Stimulated activated CD8-positive, alpha-beta memory T cell treated with anti-CD3 and anti-CD28 coated beads, Interleukin-12 subunit alpha, Interleukin-12 subunit beta, amount 100 ng/mL, for 1 hour (primary cell): ENCODE measurements around the gene MSLN.
A peak's percentile ranks its signal among the peaks of the same experiment; 100 is the strongest.
"Not testable (repeated sequence)": the region's sequence is repeated elsewhere in the genome, so short reads cannot be mapped to it uniquely, and the experiment has no call there.

Source experiments
- DNase-seq: peaks from one replicate; pipeline ENCODE4 v3.0.0-alpha.2; 2020; ENCODE audit warnings: low read depth

Gene MSLN

DNA sequence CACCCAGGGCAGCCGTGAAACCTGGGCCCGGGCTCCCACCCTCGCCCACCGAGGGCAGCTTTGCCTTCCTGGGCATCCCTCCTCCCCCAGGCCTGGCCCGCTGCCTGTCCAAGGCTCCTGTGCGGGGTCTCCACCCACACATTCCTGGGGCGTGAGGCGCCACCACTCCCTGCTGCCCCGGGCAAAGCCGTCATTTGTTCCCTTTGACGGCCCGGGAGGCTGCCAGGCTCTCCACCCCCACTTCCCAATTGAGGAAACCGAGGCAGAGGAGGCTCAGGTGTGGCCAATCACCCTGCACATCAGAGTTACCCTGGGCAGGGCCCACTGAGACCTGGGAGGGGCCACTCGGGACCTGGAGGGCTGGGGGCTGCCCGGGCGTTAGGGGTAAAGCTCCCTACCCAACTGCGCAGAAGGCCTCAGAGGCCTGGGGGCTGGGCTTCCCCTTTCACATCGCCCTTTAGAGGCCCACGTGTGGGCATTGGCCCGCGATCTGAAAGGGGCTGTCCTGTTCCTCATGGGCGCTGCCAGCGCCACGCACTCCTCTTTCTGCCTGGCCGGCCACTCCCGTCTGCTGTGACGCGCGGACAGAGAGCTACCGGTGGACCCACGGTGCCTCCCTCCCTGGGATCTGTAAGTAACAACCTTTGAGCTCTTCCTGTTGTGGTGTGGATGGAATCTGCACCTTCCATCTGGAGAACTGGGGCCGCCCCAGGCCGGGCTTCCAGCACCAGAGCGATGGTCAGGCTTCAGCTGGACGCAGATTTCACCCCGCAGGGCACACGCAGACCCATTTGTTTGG is at the start of gene MSLN:
TSS of gene MSLN (plus strand) at position 190 of the 799 bp plus-strand sequence. CDS start 1,947 bp downstream, outside the sequence.
- no peak for DNase-seq

DNA sequence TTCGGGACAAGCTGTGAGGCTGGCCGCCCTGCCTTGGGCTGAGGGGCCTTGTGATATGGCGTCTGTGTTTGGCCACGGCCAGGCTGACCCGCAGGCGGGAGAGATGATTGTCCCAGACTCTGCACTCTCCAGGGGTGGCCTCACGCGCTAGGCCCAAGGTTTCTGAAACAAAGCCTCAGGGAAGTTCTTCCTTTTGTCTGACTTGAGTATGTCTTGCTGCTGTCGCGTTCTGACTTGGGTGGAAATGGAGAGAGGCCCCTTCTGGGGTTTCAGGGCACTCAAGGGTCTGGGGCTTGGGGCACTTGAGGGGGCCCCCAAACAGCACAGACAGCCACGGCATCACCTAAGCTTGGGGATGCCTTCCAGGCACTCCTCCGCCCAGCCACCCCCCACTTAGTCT is 49.5 kb upstream of the MSLN start:
- DNase-seq: no peak

DNA sequence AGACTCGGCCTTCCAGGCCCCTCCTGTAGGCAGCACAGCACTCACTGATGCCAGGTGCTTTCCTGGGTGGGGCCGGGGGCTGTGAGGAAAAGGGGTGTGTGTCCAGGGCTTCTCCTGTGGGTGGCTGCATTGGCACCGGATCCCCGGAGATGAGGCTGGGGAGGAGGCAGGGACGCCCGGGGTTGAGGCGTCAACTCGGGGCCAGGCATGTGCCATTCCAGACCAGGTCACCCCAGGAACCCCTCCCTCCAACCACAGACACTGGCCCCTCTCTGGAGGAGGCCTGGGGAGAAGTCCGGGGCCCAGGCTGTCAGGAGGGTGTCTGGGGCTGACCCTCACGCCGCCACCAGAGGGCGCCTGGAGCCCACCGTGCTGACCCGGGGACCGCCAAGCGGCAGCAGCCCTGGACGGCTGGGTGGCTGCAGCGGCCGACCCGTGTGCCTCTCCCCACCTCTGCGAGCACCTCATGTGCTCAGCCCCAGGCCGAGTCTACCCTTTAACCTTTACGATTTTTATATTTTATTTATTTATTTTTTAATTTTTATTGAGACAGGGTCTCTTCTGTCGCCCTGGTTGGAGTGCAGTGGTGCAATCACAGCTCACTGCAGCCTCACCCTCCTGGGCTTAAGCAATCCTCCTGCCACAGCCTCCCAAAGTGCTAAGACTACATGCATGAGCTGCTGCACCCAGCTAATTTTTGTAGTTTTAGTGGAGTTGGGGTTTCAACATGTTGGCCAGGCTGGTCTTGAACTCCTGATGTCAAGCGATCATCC is 48.8 kb upstream of the MSLN start:
- peak; percentile 64 for DNase-seq

DNA sequence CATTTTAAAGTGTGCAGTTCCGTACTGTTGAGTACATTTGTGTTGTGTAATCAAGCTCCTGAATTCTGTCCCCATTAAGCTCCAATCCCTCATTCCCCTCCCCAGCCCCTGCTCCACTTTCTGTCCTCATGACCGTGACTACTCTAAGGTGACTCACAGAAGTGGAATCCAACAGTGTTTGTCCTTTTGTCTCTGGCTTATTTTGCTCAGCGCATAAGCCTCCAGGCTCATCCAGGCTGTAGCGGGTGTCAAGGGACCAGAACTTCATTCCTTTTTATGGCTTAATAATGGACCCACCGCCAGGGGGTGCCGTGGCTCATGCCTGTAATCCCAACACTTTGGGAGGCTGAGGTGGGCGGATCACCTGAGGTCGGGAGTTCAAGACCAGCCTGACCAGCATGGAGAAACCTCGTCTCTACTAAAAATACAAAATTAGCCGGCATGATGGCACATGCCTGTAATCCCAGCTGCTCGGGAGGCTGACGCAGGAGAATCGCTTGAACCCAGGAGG is 47.7 kb upstream of the MSLN start:
- not testable (repeated sequence) for DNase-seq

DNA sequence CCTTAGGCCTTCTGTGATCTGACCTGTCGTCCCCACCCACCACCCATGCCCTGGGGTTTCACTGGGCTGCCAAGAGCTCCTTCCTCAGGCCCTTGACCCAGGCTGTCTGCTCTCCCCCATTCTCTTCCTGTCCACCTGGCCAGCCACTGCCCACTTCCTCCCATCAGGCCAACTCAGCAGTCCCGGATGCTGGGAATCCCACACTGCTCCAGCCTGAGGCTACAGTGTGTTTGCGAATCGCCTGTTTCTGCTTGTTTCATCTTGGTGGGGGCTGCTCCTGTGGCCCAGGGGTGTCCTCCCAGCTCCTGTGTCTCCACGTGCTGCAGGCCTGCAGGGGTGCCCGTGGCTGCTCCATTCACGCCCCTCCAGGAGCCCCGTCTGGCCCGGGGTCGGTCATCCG is 46.5 kb upstream of the MSLN start:
- DNase-seq: no peak

DNA sequence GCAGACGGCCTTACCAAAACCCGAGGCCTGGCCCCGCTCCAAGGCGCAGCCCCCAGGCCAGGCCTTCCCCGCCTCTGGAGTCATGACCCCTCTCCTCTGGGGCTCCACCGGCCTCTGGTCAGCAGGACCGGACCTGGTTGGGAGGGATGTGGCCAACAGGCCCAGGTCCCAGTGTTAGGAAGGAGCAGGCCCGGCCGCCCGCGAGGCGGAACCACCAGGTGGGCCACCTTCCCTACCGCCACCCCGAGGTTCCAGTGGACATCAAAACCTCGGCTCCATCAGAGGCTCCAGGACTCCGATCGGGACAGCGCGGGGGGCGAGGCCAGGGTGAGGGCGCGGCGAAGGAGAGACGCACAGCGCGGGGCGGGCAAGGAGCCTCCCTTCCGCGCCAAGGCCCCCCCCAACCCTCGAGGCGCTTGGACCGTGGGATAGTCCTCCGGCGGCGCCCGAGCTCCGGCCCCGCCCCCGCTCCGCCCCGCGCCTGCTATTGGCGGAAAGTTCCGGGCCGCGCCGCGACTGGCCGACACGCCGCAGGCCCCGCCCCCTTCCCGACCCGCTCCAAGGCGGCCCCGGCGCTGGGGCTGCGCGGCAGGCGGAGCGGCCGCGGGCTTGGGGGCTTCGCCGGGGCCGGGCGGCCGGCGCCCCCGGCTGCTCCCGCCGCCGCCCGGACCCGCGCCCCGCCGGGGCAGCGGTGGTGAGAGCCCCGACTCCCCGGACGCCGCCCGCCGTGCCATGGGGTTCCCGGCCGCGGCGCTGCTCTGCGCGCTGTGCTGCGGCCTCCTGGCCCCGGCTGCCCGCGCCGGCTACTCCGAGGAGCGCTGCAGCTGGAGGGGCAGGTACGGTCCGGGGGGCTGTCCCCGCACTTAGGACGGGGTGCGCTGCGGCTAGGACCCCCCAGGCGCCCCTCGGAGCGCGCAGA is 45.7 kb upstream of the MSLN start, which contains the start of gene METRN:
TSS of gene METRN (plus strand) at position 561 of the 919 bp plus-strand sequence. CDS start at position 733, 172 bp downstream.
- DNase-seq: peak; percentile 80

DNA sequence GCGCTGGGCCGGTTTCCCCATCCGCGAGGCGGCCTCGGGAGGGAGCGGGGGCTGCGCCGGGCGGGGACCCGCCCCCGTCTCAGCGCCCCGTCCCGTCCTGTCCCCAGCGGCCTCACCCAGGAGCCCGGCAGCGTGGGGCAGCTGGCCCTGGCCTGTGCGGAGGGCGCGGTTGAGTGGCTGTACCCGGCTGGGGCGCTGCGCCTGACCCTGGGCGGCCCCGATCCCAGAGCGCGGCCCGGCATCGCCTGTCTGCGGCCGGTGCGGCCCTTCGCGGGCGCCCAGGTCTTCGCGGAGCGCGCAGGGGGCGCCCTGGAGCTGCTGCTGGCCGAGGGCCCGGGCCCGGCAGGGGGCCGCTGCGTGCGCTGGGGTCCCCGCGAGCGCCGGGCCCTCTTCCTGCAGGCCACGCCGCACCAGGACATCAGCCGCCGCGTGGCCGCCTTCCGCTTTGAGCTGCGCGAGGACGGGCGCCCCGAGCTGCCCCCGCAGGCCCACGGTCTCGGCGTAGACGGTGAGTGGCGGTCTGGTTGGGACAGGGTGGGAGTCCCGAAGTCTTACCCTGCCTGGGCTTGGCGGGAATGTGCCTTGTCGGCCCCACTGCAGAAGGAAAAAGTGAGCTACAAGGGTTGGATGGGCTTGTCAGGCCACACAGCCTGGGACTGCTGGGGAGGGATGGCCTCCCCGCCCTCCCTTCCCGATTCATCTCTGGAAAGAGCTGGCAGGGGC is 44.9 kb upstream of the MSLN start:
- DNase-seq: no peak

DNA sequence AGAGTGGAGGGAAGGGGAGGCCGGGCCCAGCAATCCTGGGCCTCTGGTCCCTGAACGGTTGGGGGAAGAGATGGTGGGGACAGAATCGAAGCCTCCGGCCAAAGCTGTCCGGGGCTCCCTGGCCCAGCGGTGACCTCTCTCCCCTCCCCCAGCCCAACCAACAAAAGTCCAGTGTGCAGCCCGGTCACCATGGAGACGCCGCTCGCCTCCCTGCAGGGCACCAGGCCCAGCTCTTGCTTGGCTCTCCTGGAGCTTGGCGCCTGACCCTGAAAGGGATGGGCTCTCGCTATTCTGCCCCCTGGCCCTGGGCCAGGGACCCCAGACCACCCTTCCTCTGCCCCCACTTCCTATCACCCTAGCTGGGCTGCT is 44.4 kb upstream of the MSLN start:
- no peak for DNase-seq

DNA sequence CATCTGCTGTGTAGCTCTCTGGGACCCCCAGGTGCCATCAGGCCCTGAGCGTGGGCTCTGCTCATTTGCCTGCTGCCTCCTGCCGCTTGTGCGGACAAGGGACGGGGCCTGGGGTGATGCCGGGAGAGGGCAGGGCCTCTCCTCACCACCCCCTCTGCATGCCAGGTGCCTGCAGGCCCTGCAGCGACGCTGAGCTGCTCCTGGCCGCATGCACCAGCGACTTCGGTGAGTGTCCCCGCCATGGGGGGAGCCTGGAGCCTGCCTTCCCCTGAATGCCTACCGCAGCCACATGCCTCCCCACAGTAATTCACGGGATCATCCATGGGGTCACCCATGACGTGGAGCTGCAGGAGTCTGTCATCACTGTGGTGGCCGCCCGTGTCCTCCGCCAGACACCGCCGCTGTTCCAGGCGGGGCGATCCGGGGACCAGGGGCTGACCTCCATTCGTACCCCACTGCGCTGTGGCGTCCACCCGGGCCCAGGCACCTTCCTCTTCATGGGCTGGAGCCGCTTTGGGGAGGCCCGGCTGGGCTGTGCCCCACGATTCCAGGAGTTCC is 43.7 kb upstream of the MSLN start:
- no peak for DNase-seq

DNA sequence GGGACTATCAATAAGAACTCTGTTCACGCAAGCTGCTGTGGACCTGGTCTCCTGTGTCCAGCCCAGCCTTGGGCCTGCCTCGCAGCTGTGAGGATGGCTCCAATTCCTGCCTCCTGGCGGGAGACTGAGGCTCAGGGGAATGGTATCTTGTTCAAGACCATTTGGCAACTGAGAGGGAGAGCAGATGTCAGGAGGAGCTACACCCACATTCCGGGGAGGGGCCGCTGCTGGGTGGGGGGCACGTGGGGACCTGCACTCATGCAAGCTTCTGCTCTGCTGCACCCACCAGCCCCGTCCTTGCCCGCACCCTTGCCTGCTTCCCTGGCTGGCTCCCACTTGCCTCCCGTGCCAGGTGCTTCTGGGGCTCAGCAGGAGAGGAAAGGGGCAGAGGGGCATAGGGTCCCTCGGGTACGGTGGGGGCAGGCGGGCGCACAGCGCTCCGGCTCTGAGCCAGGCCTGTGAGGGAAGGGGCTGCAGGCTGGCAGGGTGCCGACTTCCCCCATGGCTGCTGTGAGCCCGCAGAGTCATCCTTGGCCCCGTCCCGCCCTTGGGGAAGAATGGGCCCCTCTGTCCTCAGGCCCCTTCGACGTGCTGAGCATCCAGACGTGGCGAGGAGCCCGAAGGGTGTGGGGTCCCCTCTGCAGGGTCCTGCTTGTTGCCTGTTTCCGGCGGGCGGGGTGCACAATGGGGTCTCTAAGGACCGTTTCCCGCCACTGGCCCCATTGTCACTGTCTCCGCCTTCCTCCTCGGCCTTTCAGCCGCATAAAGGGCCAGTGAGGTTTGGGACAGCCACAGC is 42.9 kb upstream of the MSLN start:
- DNase-seq: no peak

DNA sequence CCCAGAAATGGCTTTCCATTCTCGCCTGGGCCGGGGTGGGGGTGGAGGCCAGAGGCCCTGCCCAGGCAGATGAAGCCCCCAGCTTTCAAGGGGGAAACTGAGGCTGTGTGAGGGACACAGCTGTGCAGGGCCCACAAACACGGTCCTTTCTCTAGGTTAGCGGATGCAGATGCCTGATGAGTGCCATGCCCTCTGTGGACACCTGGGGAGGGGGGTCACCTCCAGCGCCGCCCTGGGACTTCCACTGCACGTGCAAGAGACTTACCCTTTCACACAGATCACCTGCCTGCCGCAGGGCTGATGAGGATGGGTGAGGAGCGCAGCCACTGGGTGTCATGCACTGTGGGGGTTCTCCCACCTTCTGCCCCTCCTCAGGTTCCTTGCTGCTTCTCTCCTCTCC is 42.1 kb upstream of the MSLN start:
- no peak for DNase-seq

DNA sequence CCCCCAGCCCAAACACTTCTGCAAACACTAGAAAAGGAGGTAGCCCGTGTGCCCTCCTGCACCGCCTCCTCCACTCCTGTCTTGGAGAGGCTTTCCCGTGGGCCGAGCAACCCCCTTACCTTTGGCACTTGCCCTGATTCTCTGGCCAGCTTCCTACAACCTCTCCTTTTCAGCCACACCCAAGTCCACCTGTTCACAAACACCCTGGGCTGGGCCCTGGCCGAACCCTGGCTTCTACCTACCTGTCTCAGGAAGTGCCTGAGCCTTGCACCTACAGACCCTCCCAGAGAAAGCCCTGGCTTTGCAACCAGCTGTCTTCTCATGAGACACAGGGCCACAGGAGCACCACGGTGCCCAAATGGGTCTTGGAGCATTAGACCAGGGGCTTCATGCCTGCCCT is 41.6 kb upstream of the MSLN start:
- DNase-seq: no peak

DNA sequence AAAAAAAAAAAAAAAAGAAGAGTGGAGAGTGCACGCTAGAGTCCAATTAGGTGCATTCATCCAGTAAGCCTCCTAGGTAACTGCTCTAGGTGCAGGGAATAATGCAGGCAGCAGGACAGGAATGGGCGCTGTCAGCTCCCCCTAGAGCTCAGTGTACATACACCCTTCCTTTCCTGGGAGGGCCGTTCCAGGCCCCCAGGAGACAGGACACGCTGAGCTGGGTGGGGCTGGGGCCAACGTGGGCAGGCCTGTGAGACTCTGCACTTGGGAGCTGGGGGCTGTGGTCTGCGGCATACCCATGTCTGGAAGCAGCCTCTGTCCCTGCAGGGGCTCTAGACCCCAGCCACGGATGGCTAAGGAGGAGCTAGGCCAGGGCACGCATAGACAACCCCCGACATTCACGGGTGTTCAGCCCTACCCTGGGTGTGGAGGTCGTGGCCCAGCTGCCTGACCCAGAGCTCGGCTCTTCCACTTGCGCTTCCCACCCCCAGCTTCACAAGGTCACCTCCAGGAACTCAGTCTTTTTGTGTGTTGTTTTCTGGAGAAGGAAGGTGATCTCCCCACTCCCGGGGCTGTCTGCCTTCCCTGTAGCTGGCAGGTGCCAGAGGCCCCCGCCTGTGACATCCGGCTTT is 40.6 kb upstream of the MSLN start:
- DNase-seq: no peak

DNA sequence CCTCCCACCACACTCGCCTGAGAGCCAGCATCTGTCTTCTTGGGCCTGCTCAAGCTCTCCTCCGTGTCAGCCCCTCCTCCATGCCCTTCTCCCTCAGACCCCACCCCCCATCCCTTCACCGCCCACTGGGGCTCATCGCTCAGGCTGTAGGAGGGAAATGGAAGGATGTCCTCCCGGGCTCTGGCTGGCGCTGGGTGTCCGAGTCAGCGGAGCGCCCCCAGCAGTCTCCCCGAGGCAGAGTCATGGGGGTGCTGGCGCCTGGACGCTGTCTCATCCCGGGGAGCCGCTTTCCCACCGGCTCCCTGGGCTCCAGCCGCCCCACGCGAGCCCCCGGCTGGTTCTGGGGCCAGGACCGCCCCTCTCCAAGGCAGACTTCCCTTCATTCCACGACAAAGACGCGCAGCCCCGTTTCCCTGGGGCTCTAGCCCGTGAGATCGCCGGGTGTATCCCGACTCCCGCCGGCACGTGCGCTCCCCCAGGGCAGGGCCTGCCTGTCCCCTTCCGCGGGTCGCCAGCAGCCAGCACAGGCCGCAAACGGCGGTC is 40.0 kb upstream of the MSLN start:
- DNase-seq: no peak

DNA sequence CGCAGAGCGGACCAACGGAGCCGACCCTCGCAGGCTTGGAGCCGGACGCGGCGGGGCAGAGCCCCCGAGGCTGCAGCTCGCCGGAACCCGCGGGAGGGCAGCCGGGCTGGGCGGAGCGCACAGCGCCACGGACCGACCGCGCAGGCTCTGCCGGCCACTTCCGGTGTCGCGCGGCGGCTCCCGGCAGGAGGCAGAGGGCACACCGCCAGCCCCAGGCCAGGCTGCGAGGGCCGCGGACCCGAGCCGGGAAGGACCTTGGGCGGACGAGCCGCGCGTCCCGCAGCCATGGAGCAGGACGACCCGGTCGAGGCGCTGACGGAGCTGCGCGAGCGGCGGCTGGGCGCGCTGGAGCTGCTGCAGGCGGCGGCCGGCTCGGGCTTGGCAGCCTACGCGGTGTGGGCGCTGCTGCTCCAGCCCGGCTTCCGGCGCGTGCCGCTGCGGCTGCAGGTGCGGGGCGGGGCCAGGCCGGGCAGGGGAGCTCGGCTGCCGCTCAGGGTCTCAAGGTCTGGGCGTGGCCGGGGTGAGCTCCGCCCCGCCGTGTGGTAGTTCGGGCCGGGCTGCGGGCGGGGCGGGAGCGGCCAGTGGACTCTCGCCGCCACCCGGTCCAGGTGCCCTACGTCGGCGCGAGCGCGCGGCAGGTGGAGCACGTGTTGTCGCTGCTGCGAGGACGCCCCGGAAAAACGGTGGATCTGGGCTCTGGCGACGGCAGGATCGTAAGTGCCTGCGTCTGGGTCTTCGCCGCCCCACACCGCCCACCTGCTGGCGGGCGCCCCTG is 39.4 kb upstream of the MSLN start, which contains the start of gene ANTKMT:
TSS of gene ANTKMT (plus strand) at position 157 of the 775 bp plus-strand sequence. CDS start at position 286, 129 bp downstream.
- DNase-seq: no peak

DNA sequence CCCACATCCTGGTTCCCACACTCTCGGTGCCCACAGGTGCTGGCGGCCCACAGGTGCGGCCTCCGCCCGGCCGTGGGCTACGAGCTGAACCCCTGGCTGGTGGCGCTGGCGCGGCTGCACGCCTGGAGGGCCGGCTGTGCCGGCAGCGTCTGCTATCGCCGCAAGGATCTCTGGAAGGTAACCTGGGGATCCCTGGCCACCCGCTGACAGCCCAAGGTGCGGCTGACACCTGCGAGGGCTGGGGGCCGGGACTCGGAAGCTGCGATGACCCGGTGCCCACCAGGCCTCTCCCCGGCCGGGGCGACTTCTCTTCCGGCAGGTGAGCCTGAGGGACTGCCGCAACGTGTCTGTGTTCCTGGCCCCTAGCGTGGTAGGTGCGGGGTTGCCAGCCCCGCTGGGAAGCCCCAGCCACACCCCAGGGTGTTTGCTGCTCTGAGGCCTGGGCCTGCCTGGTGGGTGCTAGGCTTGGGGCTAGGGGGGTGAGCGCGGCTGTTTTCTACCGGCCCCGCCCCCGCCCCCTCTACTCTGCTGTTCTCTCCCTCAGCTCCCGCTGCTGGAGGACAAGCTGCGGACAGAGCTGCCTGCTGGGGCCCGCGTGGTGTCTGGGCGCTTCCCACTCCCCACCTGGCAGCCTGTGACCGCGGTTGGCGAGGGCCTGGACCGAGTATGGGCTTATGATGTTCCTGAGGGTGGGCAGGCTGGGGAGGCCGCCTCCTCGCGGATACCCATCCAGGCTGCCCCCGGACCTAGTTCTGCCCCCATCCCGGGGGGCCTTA is 38.6 kb upstream of the MSLN start:
- DNase-seq: no peak

DNA sequence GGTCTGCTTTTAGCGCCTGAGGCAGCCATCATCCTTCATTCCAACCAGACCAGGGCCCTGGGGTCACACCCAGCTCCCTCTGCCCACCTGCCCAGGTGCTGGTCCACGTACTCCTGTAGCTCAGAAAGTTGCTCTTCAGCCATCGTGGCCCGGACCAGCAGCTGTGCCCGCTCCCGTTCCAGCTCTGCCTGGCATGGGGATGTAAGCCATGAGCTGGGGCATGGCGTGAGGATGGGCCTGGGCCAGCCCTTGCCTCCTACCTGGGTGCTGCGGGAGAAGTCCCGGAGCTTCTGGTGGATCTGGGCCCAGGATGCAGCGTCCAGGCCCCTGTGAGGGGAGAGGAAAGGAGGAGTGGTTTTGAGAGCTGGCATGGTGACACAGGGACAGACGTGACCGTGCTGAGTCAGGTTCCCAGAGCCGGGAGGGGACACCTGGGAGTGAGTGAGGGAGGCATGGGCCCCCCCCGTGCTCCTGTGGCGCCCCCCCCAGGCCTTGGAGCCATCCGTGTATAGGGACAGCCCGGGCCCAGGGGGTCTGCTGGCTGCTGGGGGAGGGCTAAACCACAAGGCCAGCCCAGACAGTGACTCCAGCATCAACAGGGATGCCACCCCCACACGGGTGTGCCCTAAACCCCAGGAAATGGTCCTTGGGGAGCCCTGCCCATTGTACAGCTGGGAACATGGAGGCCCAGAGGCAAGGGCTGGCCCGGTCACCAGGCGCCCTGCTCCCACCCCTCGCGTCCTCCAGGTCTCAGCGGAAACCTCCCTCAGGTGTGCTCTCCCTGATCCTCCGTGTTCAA is 37.5 kb upstream of the MSLN start:
- no peak for DNase-seq
